HUES6 (cell line): ENCODE measurements around the gene SLC16A1.
"Not testable (repeated sequence)": the region's sequence is repeated elsewhere in the genome, so short reads cannot be mapped to it uniquely, and the experiment has no call there.

Experiments
- H3K27ac ChIP-seq: 2 replicates; pipeline ENCODE4 v1.7.0; 2013; ENCODE audit warnings: low read depth, mild to moderate bottlenecking, low read length, inconsistent platforms
- H3K27me3 ChIP-seq: 2 replicates; pipeline ENCODE4 v1.6.1; 2013; ENCODE audit warnings: low read length; ENCODE audit not compliant: control insufficient read depth, insufficient read depth
- H3K36me3 ChIP-seq: 2 replicates; pipeline ENCODE4 v1.6.1; 2013; ENCODE audit warnings: low read length; ENCODE audit not compliant: control insufficient read depth, insufficient read depth
- H3K4me1 ChIP-seq: 2 replicates; pipeline ENCODE4 v1.6.1; 2013; ENCODE audit warnings: low read length; ENCODE audit not compliant: control insufficient read depth, insufficient read depth
- H3K4me3 ChIP-seq: 2 replicates; pipeline ENCODE4 v1.5.1; 2013; ENCODE audit warnings: low read depth, low read length
- H3K9ac ChIP-seq: one replicate; pipeline ENCODE4 v1.6.1; 2013; ENCODE audit warnings: mild to moderate bottlenecking, low read length
- H3K9me3 ChIP-seq: 2 replicates; pipeline ENCODE4 v1.6.1; 2013; ENCODE audit warnings: low read depth, low read length; ENCODE audit not compliant: control insufficient read depth, insufficient read depth

The SLC16A1 gene

GRCh38 chr1:112964347-112964746 lies 8.4 kb upstream of the SLC16A1 start:
- no peak overlapping the region for H3K4me3 ChIP-seq
- H3K9me3 ChIP-seq = no peaks in the 10 kb centered on the region
- no peak overlapping the region for H3K9ac ChIP-seq
- H3K27ac ChIP-seq = no peak overlapping the region
- no peaks in the 10 kb centered on the region; the same call in 1 of the 2 replicates for H3K4me1 ChIP-seq
- H3K36me3 ChIP-seq = peaks cover 59% of the 10 kb centered on the region
- H3K27me3 ChIP-seq = no peaks in the 10 kb centered on the region

GRCh38 chr1:112961072-112961471 lies 5.1 kb upstream of the SLC16A1 start:
- Histone ChIP-seq H3K27ac (no peak overlapping the region), H3K9ac (no peak overlapping the region), H3K4me3 (no peak overlapping the region), H3K4me1 (peaks cover 9% of the 10 kb centered on the region), H3K27me3 (no peaks in the 10 kb centered on the region), H3K9me3 (no peaks in the 10 kb centered on the region), H3K36me3 (peaks cover 34% of the 10 kb centered on the region)

GRCh38 chr1:112960384-112960783 lies 4.4 kb upstream of the SLC16A1 start:
- H3K4me3 ChIP-seq = no peak overlapping the region
- no peaks in the 10 kb centered on the region for H3K27me3 ChIP-seq
- peaks cover 9% of the 10 kb centered on the region for H3K4me1 ChIP-seq
- H3K9me3 ChIP-seq = no peaks in the 10 kb centered on the region
- H3K36me3 ChIP-seq = peaks cover 28% of the 10 kb centered on the region
- no peak overlapping the region for H3K27ac ChIP-seq
- no peak overlapping the region for H3K9ac ChIP-seq

- H3K9ac ChIP-seq, H3K27ac ChIP-seq, H3K9me3 ChIP-seq, H3K27me3 ChIP-seq: not testable (repeated sequence)
- H3K4me3 ChIP-seq = peak overlapping the region; percentile 99
- H3K4me1 ChIP-seq = peaks cover 18% of the 10 kb centered on the region
- peaks cover 29% of the 10 kb centered on the region for H3K36me3 ChIP-seq
These were observed 2.2 kb upstream of the SLC16A1 start for GRCh38 chr1:112958236-112958635.

GRCh38 chr1:112957133-112957812 lies 1.3 kb upstream of the SLC16A1 start:
- Histone ChIP-seq H3K4me1 (peaks cover 25% of the 10 kb centered on the region), H3K9ac (peak overlapping the region; percentile 98), H3K36me3 (peaks cover 36% of the 10 kb centered on the region), H3K27ac (peak overlapping the region; percentile 96; the same call in 1 of the 2 replicates), H3K27me3 (no peaks in the 10 kb centered on the region), H3K9me3 (no peaks in the 10 kb centered on the region), H3K4me3 (peak overlapping the region; percentile 99)

- Histone ChIP-seq H3K9me3 (no peaks in the 10 kb centered on the region), H3K27me3 (no peaks in the 10 kb centered on the region), H3K9ac (peak overlapping the region; percentile 98), H3K36me3 (peaks cover 37% of the 10 kb centered on the region), H3K27ac (peak overlapping the region; percentile 96), H3K4me3 (peak overlapping the region; percentile 99), H3K4me1 (peaks cover 31% of the 10 kb centered on the region)
These were observed 642 bp upstream of the SLC16A1 start for GRCh38 chr1:112956544-112957132.

- H3K36me3 ChIP-seq = peaks cover 28% of the 10 kb centered on the region
- H3K9me3 ChIP-seq = no peaks in the 10 kb centered on the region
- peak overlapping the region; percentile 98 for H3K9ac ChIP-seq
- peak overlapping the region; percentile 99 for H3K4me3 ChIP-seq
- peaks cover 38% of the 10 kb centered on the region for H3K4me1 ChIP-seq
- H3K27ac ChIP-seq = peak overlapping the region; percentile 96
- no peaks in the 10 kb centered on the region for H3K27me3 ChIP-seq
These were observed 837 bp downstream of the SLC16A1 start for GRCh38 chr1:112954945-112955772.

GRCh38 chr1:112954017-112954650 lies 1.9 kb downstream of the SLC16A1 start:
- no peaks in the 10 kb centered on the region for H3K27me3 ChIP-seq
- H3K4me1 ChIP-seq = peaks cover 38% of the 10 kb centered on the region
- peaks cover 35% of the 10 kb centered on the region for H3K36me3 ChIP-seq
- H3K27ac ChIP-seq = no peak overlapping the region
- H3K4me3 ChIP-seq = peak overlapping the region; percentile 99
- H3K9me3 ChIP-seq = no peaks in the 10 kb centered on the region
- peak overlapping the region; percentile 98 for H3K9ac ChIP-seq

- peaks cover 47% of the 10 kb centered on the region for H3K36me3 ChIP-seq
- H3K9me3 ChIP-seq = no peaks in the 10 kb centered on the region
- peaks cover 29% of the 10 kb centered on the region for H3K4me1 ChIP-seq
- no peak overlapping the region for H3K27ac ChIP-seq
- H3K9ac ChIP-seq = peak overlapping the region; percentile 2
- no peaks in the 10 kb centered on the region for H3K27me3 ChIP-seq
- no peak overlapping the region for H3K4me3 ChIP-seq
These were observed 5.6 kb downstream of the SLC16A1 start for GRCh38 chr1:112950426-112950825.

GRCh38 chr1:112946683-112947082 lies 9.3 kb downstream of the SLC16A1 start:
- H3K4me1 ChIP-seq = peaks cover 7% of the 10 kb centered on the region
- no peak overlapping the region for H3K9ac ChIP-seq
- no peaks in the 10 kb centered on the region for H3K9me3 ChIP-seq
- peaks cover 56% of the 10 kb centered on the region for H3K36me3 ChIP-seq
- no peak overlapping the region for H3K27ac ChIP-seq
- no peak overlapping the region for H3K4me3 ChIP-seq
- H3K27me3 ChIP-seq = no peaks in the 10 kb centered on the region
